Right lobe of liver (tissue), 6 donors: Measurements from ENCODE around the gene RAVER1. TPM values are rescaled to one million over a fixed set of nuclear protein-coding genes. Genes with fewer than 3 reads are reported as not detected.

Source experiments
- ATAC-seq, 4 donors: fragments of 200-7000 bp; cut with Tn5 transposase; one replicate each; pipeline ENCODE4 v1.9.1; 2020; ENCODE audit warnings: mild to moderate bottlenecking in 4 of 4, moderate library complexity in 4 of 4
- DNase-seq, 3 donors: peaks; one replicate each; pipeline ENCODE4 v3.0.0-alpha.2; 2020
- H3K27ac ChIP-seq, 3 donors: fragments of 200-600 bp; one replicate each; pipeline ENCODE4 v1.8.0; 2022
- H3K27me3 ChIP-seq, 2 donors: fragments of 200-600 bp; one replicate each; pipeline ENCODE4 v1.8.0; 2022
- H3K36me3 ChIP-seq, 4 donors: fragments of 200-600 bp; sonication (generic) in 1 of 4; one replicate each; pipeline versions ENCODE4 v1.5.1 to v1.8.0; 2017 to 2022; ENCODE audit warnings: control low read depth in 1 of 4
- H3K4me1 ChIP-seq, 4 donors: fragments of 200-600 bp; sonication (generic) in 1 of 4; one replicate each; pipeline versions ENCODE4 v1.5.1 to v1.8.0; 2017 to 2022; ENCODE audit warnings: control low read depth in 1 of 4
- H3K4me3 ChIP-seq, 3 donors: fragments of 200-600 bp; one replicate each; pipeline ENCODE4 v1.8.0; 2022
- H3K9me3 ChIP-seq, 4 donors: fragments of 200-600 bp; sonication (generic) in 1 of 4; one replicate each; pipeline versions ENCODE4 v1.5.1 to v1.8.0; 2017 to 2022; ENCODE audit warnings: control low read depth in 1 of 4
- POLR2A ChIP-seq: fragments of 450-650 bp; IDR thresholded peaks from one replicate; pipeline ENCODE4 v1.6.1; 2017; ENCODE audit warnings: antibody characterized with exemption, mild to moderate bottlenecking
- WGBS: methylation state at CpG from one replicate; pipeline ENCODE4 v1.1.6; 2018; ENCODE audit warnings: low coverage, low lambda C conversion rate; ENCODE audit not compliant: insufficient coverage; ENCODE audit errors: missing lambda C conversion rate; 5-methylcytosine and 5-hydroxymethylcytosine counted together
- intact Hi-C, 2 donors: fragments of 100-400 bp; cut with DNase I; formaldehyde crosslinking; loops; one replicate each; pipeline versions ENCODE4 v1.11.2 to v1.14.1; 2022
- total RNA-seq, 6 experiments: library from RNA; depleted of rRNA in 2 of 6; stranded (reverse); fragments of >200 nt in 2 of 6; fragmentation: NEBNext Ultra II Directional in 3 of 6; extraction: Animal tissue kit (Norgen Biotek cat#: 25700) in 3 of 6; gene quantifications; one replicate each; pipeline versions ENCODE4 v1.1.0 to v1.2.4, GENCODE V29; 2016 to 2023
- TF ChIP-seq, protein P1 (sequence below), 4 donors: fragments of 200-600 bp in 3 of 4; fragments of 450-650 bp in 1 of 4; IDR thresholded peaks; one replicate each; pipeline versions ENCODE4 v1.5.1 to v1.8.0; 2016 to 2022; ENCODE audit warnings: antibody characterized with exemption in 4 of 4, mild to moderate bottlenecking in 2 of 4
- donor health status: DM: no; HTN: yes; CAD: no.
- donor health status: DM: no; HTN: no; CAD: no.
- donor health status: DM: no; HTN: no; CAD: no.
- donor health status: DM: no; HTN: yes; CAD: no.
- donor health status: DM: no; HTN: yes; CAD: no.

The RAVER1 gene
- total RNA-seq, 6 experiments from 2014 or later: 5.2 to 9.5 (median 7.1) TPM

DNA sequence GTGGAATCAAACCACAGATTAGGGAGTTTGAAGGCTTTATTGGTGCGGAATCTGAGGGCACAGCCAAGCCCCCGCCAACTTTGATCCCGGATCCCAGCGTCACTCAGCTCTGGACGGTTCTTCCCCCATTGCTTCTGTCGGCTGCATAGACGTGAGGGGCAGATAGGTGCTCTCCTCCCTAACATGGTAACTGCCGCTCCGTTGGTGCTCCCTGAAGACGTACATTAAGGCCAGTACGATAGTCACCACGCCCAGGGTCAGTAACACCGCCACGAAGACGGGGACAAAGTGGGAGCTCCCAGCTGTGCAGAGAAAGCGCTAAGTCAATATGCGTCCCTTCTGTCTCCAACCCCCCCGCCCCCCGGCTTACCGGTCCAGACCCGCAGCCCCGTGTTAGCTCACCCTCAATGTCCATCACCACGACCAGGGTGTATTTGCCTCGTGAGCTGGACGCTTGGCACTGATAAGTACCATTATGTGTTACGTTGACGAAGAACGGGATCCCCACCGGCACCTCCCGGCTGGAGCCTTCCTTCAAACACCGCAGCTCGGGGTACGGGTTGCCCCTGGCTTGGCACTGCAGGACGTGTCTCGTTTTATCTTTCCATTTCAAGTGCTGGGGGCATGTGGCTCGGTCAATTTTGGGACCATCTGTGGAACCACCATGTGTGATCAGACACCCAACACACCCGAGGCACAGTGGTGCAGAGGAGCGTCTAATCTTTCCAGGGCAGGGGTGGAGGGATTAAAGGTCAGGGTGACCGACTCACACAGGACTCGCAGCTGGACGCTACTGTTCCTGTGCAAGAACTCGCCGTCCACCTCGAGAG, 644 bp upstream of the RAVER1 start:
- TF ChIP-seq, protein P1, sequence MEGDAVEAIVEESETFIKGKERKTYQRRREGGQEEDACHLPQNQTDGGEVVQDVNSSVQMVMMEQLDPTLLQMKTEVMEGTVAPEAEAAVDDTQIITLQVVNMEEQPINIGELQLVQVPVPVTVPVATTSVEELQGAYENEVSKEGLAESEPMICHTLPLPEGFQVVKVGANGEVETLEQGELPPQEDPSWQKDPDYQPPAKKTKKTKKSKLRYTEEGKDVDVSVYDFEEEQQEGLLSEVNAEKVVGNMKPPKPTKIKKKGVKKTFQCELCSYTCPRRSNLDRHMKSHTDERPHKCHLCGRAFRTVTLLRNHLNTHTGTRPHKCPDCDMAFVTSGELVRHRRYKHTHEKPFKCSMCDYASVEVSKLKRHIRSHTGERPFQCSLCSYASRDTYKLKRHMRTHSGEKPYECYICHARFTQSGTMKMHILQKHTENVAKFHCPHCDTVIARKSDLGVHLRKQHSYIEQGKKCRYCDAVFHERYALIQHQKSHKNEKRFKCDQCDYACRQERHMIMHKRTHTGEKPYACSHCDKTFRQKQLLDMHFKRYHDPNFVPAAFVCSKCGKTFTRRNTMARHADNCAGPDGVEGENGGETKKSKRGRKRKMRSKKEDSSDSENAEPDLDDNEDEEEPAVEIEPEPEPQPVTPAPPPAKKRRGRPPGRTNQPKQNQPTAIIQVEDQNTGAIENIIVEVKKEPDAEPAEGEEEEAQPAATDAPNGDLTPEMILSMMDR (IDR thresholded peaks at IDR 0.05): no peak
- no peak for TF ChIP-seq POLR2A
- intact Hi-C loops: loop anchor here in 1 of 2 donors (10.0 kb wide), 1 partner anchor 51 kb away; the partner anchor contains the start of gene TYK2
- Histone ChIP-seq H3K9me3 (no peaks in the 10 kb centered on the region), H3K27ac (peak overlapping the region; percentile 56 to 74 (median 70)), H3K36me3 (peaks cover 0 to 15% (median 9%) of the 10 kb centered on the region in 4 donors), H3K4me1 (peaks cover 0 to 27% (median 13%) of the 10 kb centered on the region in 4 donors), H3K27me3 (no peaks in the 10 kb centered on the region), H3K4me3 (peak overlapping the region; percentile 90 to 94 (median 91))
- 7% methylated on average over 31 of the region's 44 CpGs for WGBS
- ATAC-seq: peak in 3 of 4 donors; percentile 1 to 10 (median 2)
- no peak for DNase-seq

DNA sequence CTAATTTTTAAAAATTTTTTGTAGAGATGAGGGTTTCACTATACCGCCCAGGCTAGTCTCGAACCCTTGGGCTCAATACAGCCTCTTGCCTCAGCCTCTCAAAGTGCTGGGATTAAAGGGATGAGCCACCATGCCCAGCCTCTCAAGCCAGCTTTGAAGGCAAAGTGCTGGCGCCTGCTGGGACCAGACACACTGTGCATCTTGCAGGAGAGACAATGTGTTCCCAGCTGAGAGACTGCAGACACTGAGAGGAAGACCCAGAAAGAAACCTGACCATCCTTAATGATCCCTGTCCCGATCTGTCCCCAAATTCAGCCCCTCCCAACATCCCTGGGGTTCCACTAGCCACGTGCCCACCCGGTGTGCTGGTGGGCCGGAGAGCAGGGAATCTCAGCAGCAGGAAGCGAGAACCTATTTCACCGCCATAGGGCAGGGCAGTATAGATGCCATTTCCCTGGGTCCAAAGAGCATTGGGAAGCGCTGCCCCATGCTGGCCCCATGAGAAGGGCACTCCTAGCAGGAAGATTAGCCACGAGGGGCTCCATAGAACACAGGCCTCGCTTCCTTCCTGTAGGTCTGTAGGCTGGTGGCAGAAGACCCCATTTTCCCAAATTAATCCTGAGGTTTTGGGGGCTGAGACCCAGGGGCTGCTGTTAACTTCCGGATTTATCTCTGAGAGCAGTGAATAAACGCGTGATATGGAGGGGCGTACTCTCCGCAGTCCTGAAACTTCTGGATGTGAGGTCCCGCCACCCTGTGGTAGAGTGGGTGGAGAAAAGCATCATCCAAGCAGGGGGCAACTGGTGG, 968 bp downstream of the RAVER1 start:
- Histone ChIP-seq H3K27ac (peak overlapping the region in 1 of 3 donors; percentile 74), H3K4me3 (peak overlapping the region; percentile 90 to 94 (median 91)), H3K27me3 (no peaks in the 10 kb centered on the region), H3K4me1 (peaks cover 0 to 21% (median 9%) of the 10 kb centered on the region in 4 donors), H3K9me3 (no peaks in the 10 kb centered on the region), H3K36me3 (peaks cover 0 to 29% (median 20%) of the 10 kb centered on the region in 4 donors)
- DNase-seq: no peak
- no peak for ATAC-seq
- intact Hi-C loops: loop anchor here in 1 of 2 donors (10.0 kb wide), 1 partner anchor 52 kb away; the partner anchor contains the start of gene TYK2
- 35% methylated on average over 17 of the region's 18 CpGs for WGBS
- TF ChIP-seq POLR2A: no peak
- TF ChIP-seq, protein P1 (IDR thresholded peaks at IDR 0.05): no peak

DNA sequence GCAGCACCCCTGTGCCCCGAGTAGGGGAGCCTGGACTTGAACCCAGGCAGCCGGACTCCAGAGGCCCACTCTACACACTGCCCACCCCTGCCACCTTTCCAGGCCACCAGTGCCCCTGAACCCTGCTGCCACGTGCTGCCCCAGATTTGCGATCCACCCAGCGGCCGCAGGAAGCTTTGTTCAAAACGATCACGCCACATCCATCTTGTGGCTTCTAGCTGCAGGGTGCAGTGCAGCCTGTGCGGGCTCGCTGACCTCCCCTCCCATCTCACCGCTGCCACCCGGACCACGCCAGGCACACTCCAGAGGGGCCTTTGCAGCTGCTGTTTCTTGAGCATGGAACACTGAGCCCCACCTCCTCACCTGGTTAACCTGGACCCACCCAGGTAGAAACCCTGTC, 3.8 kb downstream of the RAVER1 start:
- DNase-seq (no peak), ATAC-seq (no peak)
- no peak overlapping the region for H3K4me3 ChIP-seq
- WGBS: 97% methylated on average over 5 of the region's 13 CpGs
- no peak overlapping the region for H3K27ac ChIP-seq
- H3K27me3 ChIP-seq: no peaks in the 10 kb centered on the region
- no peaks in the 10 kb centered on the region for H3K9me3 ChIP-seq
- peaks cover 0 to 14% (median 6%) of the 10 kb centered on the region in 4 donors for H3K4me1 ChIP-seq
- TF ChIP-seq POLR2A: no peak
- TF ChIP-seq, protein P1 (IDR thresholded peaks at IDR 0.05): no peak
- intact Hi-C loops: no loop called here
- peaks cover 0 to 49% (median 28%) of the 10 kb centered on the region in 4 donors for H3K36me3 ChIP-seq

DNA sequence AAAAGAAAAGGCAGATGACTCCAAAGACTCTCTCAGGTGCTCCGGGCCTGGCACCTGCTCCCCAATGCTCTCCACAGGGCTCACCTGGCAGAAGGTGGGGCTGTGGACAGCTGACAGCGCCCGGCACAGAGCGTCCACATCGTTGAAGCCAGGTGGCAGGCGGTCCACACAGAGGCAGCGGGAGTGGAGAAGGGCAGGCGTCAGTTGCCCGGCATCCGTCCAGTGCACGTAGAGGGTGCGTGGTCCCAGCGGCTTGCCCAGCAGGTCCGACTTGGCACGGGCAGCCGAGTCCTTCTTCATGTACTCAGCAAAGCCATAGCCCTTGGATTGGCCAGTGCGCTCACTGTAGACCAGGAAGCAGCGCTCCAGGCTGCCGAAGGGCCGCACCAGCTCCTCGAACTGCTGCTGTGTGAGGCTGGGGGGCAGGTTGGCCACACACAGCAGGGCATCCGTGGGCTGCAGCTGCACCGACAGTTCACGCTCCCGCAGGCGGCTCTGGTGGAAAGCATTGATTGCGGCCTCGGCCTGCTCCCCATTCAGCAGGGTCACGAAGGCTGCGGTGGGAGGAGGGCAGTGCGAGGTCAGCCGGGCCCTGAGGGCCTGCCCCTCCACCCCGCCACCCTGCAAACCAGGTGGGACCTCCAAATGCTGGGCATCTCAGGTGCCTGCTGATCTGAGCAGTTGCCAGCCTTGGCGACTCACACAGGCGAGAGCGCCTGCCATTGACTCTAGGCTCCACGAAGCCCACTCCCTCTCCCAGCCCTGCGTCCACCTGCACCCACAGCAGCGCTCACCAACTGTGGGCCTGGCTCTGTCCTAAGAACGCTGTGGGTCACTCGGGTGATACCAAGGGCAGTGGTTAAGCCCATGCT, 4.5 kb downstream of the RAVER1 start:
- H3K4me1 ChIP-seq: peaks cover 0 to 14% (median 6%) of the 10 kb centered on the region in 4 donors
- intact Hi-C loops: no loop called here

More for the DNA sequence above, 4.5 kb downstream of the RAVER1 start:
- WGBS: no CpG with 5 or more reads among the region's 41 CpGs
- Histone ChIP-seq H3K36me3 (peaks cover 0 to 57% (median 30%) of the 10 kb centered on the region in 4 donors), H3K27me3 (no peaks in the 10 kb centered on the region), H3K9me3 (no peaks in the 10 kb centered on the region), H3K4me3 (no peak overlapping the region), H3K27ac (no peak overlapping the region)
- DNase-seq (peak in 1 of 3 donors; percentile 51), ATAC-seq (no peak)
- TF ChIP-seq, protein P1 (IDR thresholded peaks at IDR 0.05): no peak
- no peak for TF ChIP-seq POLR2A
